Measurements from ENCODE around the gene ALDOC. TPM values are rescaled to one million over a fixed set of nuclear protein-coding genes. Genes with fewer than 3 reads are reported as not detected.

ALDOC gene
- total and polyA plus RNA-seq, 10 of the 15 experiments (the other 5 are each of a cell fraction or from before 2014, with no cell fraction given): 16.0 to 268 (median 78.2) TPM

GRCh38 chr17:28576758-28577465, at the start of gene ALDOC (continued):
- TF ChIP-seq RFX5 (IDR thresholded peaks at IDR 0.05; ENCODE audit: low read depth, low read length) (no peak), LARP7 (IDR thresholded peaks at IDR 0.05) (no peak), ZNF622 (IDR thresholded peaks at IDR 0.05) (no peak), ZNF207 (IDR thresholded peaks at IDR 0.05; ENCODE audit: borderline replicate concordance) (0 out of 2 replicates have a peak, but pooled peaks have one; percentile 35), SIX5 (IDR thresholded peaks at IDR 0.05; ENCODE audit: low read depth, low read length, severe bottlenecking) (no peak), HDAC6 (IDR thresholded peaks at IDR 0.05; ENCODE audit: unreplicated experiment) (no peak), IRF4 (IDR thresholded peaks at IDR 0.05; ENCODE audit: low read depth, low read length) (no peak), ESRRA (IDR thresholded peaks at IDR 0.05; ENCODE audit: low read length) (no peak), SUPT20H (IDR thresholded peaks at IDR 0.05; ENCODE audit: borderline replicate concordance, control insufficient read depth, low read depth, low read length) (no peak), FOS (IDR thresholded peaks at IDR 0.05; ENCODE audit: borderline replicate concordance, extremely low read depth, insufficient read length) (no peak), CHD4 (IDR thresholded peaks at IDR 0.05) (no peak), SREBF2 (IDR thresholded peaks at IDR 0.05; ENCODE audit: low read length) (0 out of 2 replicates have a peak, but pooled peaks have one; percentile 53), ZNF217 (IDR thresholded peaks at IDR 0.05) (no peak), BACH1 (IDR thresholded peaks at IDR 0.05; ENCODE audit: borderline replicate concordance) (peak; percentile 77; the same call in 1 of the 2 replicates), MTA3 (IDR thresholded peaks at IDR 0.05; ENCODE audit: borderline replicate concordance, low read length) (no peak), STAT3 (IDR thresholded peaks at IDR 0.05; ENCODE audit: low read depth, low read length) (no peak), RELB (IDR thresholded peaks at IDR 0.05; ENCODE audit: low read depth) (0 out of 2 replicates have a peak, but pooled peaks have one; percentile 26), NFYA (IDR thresholded peaks at IDR 0.05; ENCODE audit: borderline replicate concordance, low read depth, low read length) (no peak), GABPA (IDR thresholded peaks at IDR 0.05; ENCODE audit: low read depth) (no peak)
- TF ChIP-seq, protein P1, sequence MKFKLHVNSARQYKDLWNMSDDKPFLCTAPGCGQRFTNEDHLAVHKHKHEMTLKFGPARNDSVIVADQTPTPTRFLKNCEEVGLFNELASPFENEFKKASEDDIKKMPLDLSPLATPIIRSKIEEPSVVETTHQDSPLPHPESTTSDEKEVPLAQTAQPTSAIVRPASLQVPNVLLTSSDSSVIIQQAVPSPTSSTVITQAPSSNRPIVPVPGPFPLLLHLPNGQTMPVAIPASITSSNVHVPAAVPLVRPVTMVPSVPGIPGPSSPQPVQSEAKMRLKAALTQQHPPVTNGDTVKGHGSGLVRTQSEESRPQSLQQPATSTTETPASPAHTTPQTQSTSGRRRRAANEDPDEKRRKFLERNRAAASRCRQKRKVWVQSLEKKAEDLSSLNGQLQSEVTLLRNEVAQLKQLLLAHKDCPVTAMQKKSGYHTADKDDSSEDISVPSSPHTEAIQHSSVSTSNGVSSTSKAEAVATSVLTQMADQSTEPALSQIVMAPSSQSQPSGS (IDR thresholded peaks at IDR 0.05; ENCODE audit: low read length): no peak
- TF ChIP-seq, protein P2, sequence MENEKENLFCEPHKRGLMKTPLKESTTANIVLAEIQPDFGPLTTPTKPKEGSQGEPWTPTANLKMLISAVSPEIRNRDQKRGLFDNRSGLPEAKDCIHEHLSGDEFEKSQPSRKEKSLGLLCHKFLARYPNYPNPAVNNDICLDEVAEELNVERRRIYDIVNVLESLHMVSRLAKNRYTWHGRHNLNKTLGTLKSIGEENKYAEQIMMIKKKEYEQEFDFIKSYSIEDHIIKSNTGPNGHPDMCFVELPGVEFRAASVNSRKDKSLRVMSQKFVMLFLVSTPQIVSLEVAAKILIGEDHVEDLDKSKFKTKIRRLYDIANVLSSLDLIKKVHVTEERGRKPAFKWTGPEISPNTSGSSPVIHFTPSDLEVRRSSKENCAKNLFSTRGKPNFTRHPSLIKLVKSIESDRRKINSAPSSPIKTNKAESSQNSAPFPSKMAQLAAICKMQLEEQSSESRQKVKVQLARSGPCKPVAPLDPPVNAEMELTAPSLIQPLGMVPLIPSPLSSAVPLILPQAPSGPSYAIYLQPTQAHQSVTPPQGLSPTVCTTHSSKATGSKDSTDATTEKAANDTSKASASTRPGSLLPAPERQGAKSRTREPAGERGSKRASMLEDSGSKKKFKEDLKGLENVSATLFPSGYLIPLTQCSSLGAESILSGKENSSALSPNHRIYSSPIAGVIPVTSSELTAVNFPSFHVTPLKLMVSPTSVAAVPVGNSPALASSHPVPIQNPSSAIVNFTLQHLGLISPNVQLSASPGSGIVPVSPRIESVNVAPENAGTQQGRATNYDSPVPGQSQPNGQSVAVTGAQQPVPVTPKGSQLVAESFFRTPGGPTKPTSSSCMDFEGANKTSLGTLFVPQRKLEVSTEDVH (IDR thresholded peaks at IDR 0.05; ENCODE audit: low read depth, partially characterized antibody): no peak
- TF ChIP-seq, protein P3, sequence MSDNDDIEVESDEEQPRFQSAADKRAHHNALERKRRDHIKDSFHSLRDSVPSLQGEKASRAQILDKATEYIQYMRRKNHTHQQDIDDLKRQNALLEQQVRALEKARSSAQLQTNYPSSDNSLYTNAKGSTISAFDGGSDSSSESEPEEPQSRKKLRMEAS (IDR thresholded peaks at IDR 0.05; ENCODE audit: low read depth, low read length): peak; percentile 77; the same call in 1 of the 2 replicates
- TF ChIP-seq, protein P4, sequence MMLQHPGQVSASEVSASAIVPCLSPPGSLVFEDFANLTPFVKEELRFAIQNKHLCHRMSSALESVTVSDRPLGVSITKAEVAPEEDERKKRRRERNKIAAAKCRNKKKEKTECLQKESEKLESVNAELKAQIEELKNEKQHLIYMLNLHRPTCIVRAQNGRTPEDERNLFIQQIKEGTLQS (IDR thresholded peaks at IDR 0.05; ENCODE audit: borderline replicate concordance, extremely low read depth, low read depth, low read length): 0 out of 2 replicates have a peak, but pooled peaks have one; percentile 9
